NT2/D1 (cell line): Measurements from ENCODE around the gene MAFF.

Experiments
- SUZ12 ChIP-seq: IDR thresholded peaks from 2 replicates; pipeline ENCODE4 v1.6.1; 2011; ENCODE audit not compliant: insufficient read length, insufficient read depth; ENCODE audit errors: extremely low read depth
- ZNF274 ChIP-seq: IDR thresholded peaks from 2 replicates; pipeline ENCODE4 v1.6.1; 2011; ENCODE audit warnings: mild to moderate bottlenecking, low read depth, low read length

DNA sequence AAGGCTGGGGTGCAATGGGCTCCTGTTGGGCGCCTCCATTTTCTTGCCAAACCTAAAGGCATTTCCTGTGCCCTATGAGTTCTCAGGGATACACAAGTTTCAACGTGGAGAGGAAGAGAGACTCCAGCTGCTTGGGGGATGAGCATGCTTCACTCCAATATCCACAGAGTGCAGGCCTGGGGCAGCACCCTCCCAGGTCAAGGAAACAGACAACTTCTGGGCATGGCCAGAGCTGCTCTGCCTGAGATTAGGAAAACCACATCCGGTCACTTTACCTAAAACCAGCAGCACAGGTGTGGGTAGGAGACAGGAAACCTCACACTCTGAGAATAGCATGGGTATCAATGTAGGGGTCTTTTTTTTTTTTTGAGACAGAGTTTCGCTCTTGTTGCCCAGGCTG, 42.3 kb downstream of the MAFF start:
- TF ChIP-seq SUZ12 (no peak), ZNF274 (no peak)
